ENCODE data around the gene TAX1BP3. TPM values are rescaled to one million over a fixed set of nuclear protein-coding genes. Genes with fewer than 3 reads are reported as not detected.

Gene TAX1BP3
- total RNA-seq, 4 donors from 2014 or later, result 44.7 to 98.7 (median 74.0) TPM

DNA sequence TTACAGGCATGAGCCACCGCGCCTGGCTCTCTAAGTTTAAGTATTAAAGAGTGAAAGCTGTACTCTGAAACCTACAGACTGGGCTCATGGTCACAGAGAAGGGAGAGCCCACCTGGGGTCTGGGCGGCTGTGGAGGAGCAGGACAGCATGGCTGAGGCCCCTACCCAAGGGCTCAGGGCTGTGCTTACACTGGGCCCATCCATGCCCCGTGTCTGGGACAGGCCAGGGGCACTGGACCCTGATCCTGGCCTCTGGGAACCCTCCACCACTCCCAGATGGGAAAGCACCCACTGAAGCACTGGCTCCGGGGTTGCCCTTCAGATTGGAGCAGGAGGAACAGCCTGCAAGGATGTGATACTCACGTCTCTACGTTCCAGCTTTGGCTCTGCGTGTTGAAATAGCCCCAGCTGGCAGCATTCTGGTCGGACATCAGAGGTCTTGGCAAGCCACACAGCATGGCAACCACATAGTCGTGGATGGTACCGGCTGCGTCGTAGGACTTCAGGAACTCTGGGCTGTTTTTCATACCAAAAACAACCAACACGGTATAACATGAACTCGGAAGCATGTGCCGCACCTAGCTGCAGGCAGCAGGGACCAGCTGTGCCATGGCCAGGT lies 45.3 kb downstream of the TAX1BP3 start:
- Histone ChIP-seq H3K9me3 (no peaks in the 10 kb centered on the region), H3K36me3 (no peaks in the 10 kb centered on the region), H3K4me3 (no peak overlapping the region), H3K4me1 (no peaks in the 10 kb centered on the region), H3K27me3 (no peaks in the 10 kb centered on the region), H3K27ac (no peak overlapping the region)
- no peak for DNase-seq
- TF ChIP-seq POLR2A (IDR thresholded peaks at IDR 0.05), result no peak
- TF ChIP-seq CTCF (IDR thresholded peaks at IDR 0.05), result no peak
- intact Hi-C loops (cut with DNase I; ENCODE audit: low total_unique reads), result no loop called here

- Histone ChIP-seq H3K4me1 (no peaks in the 10 kb centered on the region), H3K36me3 (no peaks in the 10 kb centered on the region), H3K27me3 (no peaks in the 10 kb centered on the region), H3K9me3 (no peaks in the 10 kb centered on the region), H3K4me3 (no peak overlapping the region), H3K27ac (no peak overlapping the region)
- TF ChIP-seq CTCF (IDR thresholded peaks at IDR 0.05), result no peak
- no peak for TF ChIP-seq POLR2A (IDR thresholded peaks at IDR 0.05)
- intact Hi-C loops (cut with DNase I; ENCODE audit: low total_unique reads), result no loop called here
- DNase-seq, result no peak
Measured at GRCh38 chr17:3621146-3621720, 47.1 kb downstream of the TAX1BP3 start.

GRCh38 chr17:3615160-3615870 lies 53.1 kb downstream of the TAX1BP3 start:
- Histone ChIP-seq H3K27ac (no peak overlapping the region), H3K4me3 (no peak overlapping the region), H3K36me3 (no peaks in the 10 kb centered on the region), H3K4me1 (no peaks in the 10 kb centered on the region), H3K9me3 (no peaks in the 10 kb centered on the region), H3K27me3 (no peaks in the 10 kb centered on the region)
- TF ChIP-seq CTCF (IDR thresholded peaks at IDR 0.05) (no peak), POLR2A (IDR thresholded peaks at IDR 0.05) (no peak)
- DNase-seq, result no peak
- intact Hi-C loops (cut with DNase I; ENCODE audit: low total_unique reads), result no loop called here

GRCh38 chr17:3613124-3613523 lies 55.3 kb downstream of the TAX1BP3 start:
- no peaks in the 10 kb centered on the region for H3K27me3 ChIP-seq
- no peaks in the 10 kb centered on the region for H3K4me1 ChIP-seq
- H3K27ac ChIP-seq, result no peak overlapping the region
- intact Hi-C loops (cut with DNase I; ENCODE audit: low total_unique reads), result no loop called here
- TF ChIP-seq POLR2A (IDR thresholded peaks at IDR 0.05), result no peak
- no peak for TF ChIP-seq CTCF (IDR thresholded peaks at IDR 0.05)
- H3K4me3 ChIP-seq, result no peak overlapping the region
- H3K36me3 ChIP-seq, result no peaks in the 10 kb centered on the region
- DNase-seq, result no peak
- H3K9me3 ChIP-seq, result no peaks in the 10 kb centered on the region

Other genes with a start within 250 kb of the TAX1BP3 start
- gene OR1E2, start 234.7 kb downstream of the TAX1BP3 start, total RNA-seq, result 1 to 10 TPM in 1 of 4 donors, not detected in 3; 4.6 TPM
- under 1 TPM in 1 of 4 donors, not detected in 3; 0.62 TPM for gene SPATA22, start 196.8 kb downstream of the TAX1BP3 start, total RNA-seq
- 10 to 100 TPM in 2 of 4 donors, 1 to 10 TPM in 2; 1.3 to 19.4 (median 12.1) TPM for gene ASPA, start 192.6 kb downstream of the TAX1BP3 start, total RNA-seq
- gene TRPV3, start 110.8 kb downstream of the TAX1BP3 start, total RNA-seq, result 1 to 10 TPM in 1 of 4 donors, under 1 TPM in 1, not detected in 2; 0.88 to 1.5 TPM
- gene TRPV1, start 59.2 kb downstream of the TAX1BP3 start, total RNA-seq, result 10 to 100 TPM in 1 of 4 donors, 1 to 10 TPM in 3; 4.7 to 12.1 (median 8.5) TPM
- 10 to 100 TPM in 2 of 4 donors, 1 to 10 TPM in 1, under 1 TPM in 1; 0.26 to 24.4 (median 8.3) TPM for gene SHPK, start 32.3 kb downstream of the TAX1BP3 start, total RNA-seq
- gene CTNS, start 31.8 kb downstream of the TAX1BP3 start, total RNA-seq, result 10 to 100 TPM; 10.8 to 17.8 (median 13.8) TPM
- 10 to 100 TPM in 3 of 4 donors, 1 to 10 TPM in 1; 7.1 to 34.7 (median 22.7) TPM for gene EMC6, start 234 bp upstream of the TAX1BP3 start, total RNA-seq
- 1 to 10 TPM in 2 of 4 donors, under 1 TPM in 2; 0.51 to 8.2 (median 1.1) TPM for gene P2RX5, start 27.6 kb upstream of the TAX1BP3 start, total RNA-seq
- 1 to 10 TPM in 1 of 4 donors, not detected in 3; 2.0 TPM for gene HASPIN, start 55.3 kb upstream of the TAX1BP3 start, total RNA-seq
- 10 to 100 TPM in 2 of 4 donors, 1 to 10 TPM in 2; 2.8 to 46.8 (median 14.2) TPM for gene ITGAE, start 132.6 kb upstream of the TAX1BP3 start, total RNA-seq
- gene NCBP3, start 177.7 kb upstream of the TAX1BP3 start, total RNA-seq, result 10 to 100 TPM; 16.5 to 46.7 (median 30.1) TPM
- gene CAMKK1, start 224.5 kb upstream of the TAX1BP3 start, total RNA-seq, result 10 to 100 TPM in 1 of 4 donors, 1 to 10 TPM in 3; 2.6 to 37.6 (median 6.4) TPM
- gene P2RX1, start 247.9 kb upstream of the TAX1BP3 start, total RNA-seq, result 10 to 100 TPM in 2 of 4 donors, 1 to 10 TPM in 2; 1.2 to 18.8 (median 9.9) TPM